ENCODE results near the gene OR2T11. TPM values are rescaled to one million over a fixed set of nuclear protein-coding genes. Genes with fewer than 3 reads are reported as not detected.

OR2T11 gene
- total RNA-seq, 4 donors from 2014 or later, result 0.57 TPM; not detected in 3

DNA sequence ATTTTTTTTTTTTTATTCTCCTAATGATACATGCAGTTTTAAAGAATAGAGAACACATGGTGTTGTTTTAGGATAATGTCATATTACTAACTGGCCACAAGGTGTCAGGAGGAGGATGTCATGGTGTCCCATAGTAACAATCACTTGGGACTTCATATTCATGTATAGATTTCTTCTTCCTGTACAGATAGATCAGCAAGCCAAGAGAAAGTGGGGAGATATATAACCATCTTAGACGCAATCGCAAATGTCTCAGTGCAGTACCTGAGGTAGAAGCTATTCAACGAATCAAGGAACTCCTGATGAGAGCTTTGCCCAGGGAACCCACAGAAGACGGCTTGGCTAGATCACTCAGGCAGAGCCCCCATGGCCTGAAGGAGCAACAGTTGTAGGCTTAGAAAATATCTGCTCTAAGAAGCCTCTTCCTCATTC lies 12.3 kb downstream of the OR2T11 start:
- no peak for DNase-seq (ENCODE audit: low spot score in 2 of 2)
- intact Hi-C loops (cut with DNase I; ENCODE audit: low total_unique reads), result loop anchor here (5.0 kb wide), 1 partner anchor 185 kb away; no protein-coding TSS in a partner anchor
- no peak for TF ChIP-seq POLR2A (IDR thresholded peaks at IDR 0.05)
- TF ChIP-seq, protein P1, sequence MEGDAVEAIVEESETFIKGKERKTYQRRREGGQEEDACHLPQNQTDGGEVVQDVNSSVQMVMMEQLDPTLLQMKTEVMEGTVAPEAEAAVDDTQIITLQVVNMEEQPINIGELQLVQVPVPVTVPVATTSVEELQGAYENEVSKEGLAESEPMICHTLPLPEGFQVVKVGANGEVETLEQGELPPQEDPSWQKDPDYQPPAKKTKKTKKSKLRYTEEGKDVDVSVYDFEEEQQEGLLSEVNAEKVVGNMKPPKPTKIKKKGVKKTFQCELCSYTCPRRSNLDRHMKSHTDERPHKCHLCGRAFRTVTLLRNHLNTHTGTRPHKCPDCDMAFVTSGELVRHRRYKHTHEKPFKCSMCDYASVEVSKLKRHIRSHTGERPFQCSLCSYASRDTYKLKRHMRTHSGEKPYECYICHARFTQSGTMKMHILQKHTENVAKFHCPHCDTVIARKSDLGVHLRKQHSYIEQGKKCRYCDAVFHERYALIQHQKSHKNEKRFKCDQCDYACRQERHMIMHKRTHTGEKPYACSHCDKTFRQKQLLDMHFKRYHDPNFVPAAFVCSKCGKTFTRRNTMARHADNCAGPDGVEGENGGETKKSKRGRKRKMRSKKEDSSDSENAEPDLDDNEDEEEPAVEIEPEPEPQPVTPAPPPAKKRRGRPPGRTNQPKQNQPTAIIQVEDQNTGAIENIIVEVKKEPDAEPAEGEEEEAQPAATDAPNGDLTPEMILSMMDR (IDR thresholded peaks at IDR 0.05), result no peak
- 59 to 67% methylated on average over 4 of the region's 4 CpGs for WGBS, 2 donors
- H3K4me3 ChIP-seq (ENCODE audit: low read depth, poor library complexity, severe bottlenecking), result no peak overlapping the region

DNA sequence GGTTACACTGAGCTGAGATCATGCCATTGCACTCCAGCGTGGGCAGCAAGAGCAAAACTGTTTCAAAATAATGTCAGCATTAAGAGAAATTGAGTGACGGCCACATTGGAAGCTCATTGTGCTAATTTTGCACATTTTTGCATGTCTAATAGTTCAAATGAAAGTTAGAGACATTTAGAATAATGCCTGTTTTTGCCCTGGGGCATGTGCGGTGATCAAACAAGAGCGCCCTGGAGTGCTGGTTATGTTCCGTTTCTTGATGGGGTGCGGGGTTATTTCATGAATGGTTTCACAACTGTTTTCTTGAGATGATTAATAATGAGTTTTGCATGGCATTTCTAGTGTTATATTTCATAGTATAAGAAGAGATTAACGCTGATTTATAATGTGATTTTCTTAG lies 13.1 kb downstream of the OR2T11 start:
- H3K4me3 ChIP-seq (ENCODE audit: low read depth, poor library complexity, severe bottlenecking), result no peak overlapping the region
- WGBS, 2 donors, result 67 to 71% methylated on average over 7 of the region's 7 CpGs
- TF ChIP-seq POLR2A (IDR thresholded peaks at IDR 0.05), result no peak
- TF ChIP-seq, protein P1 (IDR thresholded peaks at IDR 0.05), result no peak
- no peak for DNase-seq (ENCODE audit: low spot score in 2 of 2)
- intact Hi-C loops (cut with DNase I; ENCODE audit: low total_unique reads), result loop anchor here (5.0 kb wide), 1 partner anchor 186 kb away; no protein-coding TSS in a partner anchor

DNA sequence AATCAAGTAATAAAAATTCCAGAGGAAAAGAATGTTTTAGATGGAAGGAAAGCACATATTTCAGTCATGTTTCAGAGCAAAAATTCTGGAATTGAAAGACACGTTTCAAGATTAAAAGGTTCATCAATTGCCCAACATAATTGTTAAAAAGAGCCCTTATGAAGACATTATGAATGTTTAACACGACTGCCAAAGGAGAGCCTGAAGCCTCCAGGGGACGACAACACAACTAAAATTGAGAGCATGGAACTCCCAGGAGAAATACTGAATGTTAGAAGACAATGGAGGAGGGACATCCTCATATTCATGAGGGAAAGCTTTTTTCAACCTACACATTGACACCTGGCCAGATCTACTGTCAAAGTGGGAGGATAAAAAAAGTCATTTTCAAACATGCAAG lies 16.0 kb downstream of the OR2T11 start:
- WGBS, 2 donors, result 3% methylated on average over 3 of the region's 3 CpGs
- no peak overlapping the region for H3K4me3 ChIP-seq (ENCODE audit: low read depth, poor library complexity, severe bottlenecking)
- intact Hi-C loops (cut with DNase I; ENCODE audit: low total_unique reads), result no loop called here
- TF ChIP-seq, protein P1 (IDR thresholded peaks at IDR 0.05), result no peak
- TF ChIP-seq POLR2A (IDR thresholded peaks at IDR 0.05), result no peak
- no peak for DNase-seq (ENCODE audit: low spot score in 2 of 2)

DNA sequence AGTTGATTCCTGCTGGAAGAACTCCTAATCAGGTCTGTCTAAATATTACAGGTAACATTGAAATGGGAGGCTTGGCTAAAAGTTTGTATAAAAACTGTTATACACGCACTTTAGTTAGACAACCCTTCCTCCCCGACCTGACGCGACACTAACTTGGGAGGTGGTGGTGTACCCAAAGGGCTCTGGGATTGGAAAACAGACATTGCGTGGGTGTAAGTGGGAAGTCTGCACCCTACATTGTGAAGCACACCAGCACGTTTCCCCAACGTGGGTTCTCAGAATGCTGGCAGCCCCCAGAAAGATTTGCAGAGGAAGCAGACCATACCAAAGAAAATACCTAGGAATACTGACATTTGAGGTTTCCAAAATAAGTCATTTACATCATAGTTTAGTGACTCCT lies 16.8 kb downstream of the OR2T11 start:
- H3K4me3 ChIP-seq (ENCODE audit: low read depth, poor library complexity, severe bottlenecking), result no peak overlapping the region
- intact Hi-C loops (cut with DNase I; ENCODE audit: low total_unique reads), result no loop called here
- TF ChIP-seq, protein P1 (IDR thresholded peaks at IDR 0.05), result no peak
- TF ChIP-seq POLR2A (IDR thresholded peaks at IDR 0.05), result no peak
- DNase-seq (ENCODE audit: low spot score in 2 of 2), result no peak
- WGBS, 2 donors, result 67 to 70% methylated on average over 7 of the region's 7 CpGs

DNA sequence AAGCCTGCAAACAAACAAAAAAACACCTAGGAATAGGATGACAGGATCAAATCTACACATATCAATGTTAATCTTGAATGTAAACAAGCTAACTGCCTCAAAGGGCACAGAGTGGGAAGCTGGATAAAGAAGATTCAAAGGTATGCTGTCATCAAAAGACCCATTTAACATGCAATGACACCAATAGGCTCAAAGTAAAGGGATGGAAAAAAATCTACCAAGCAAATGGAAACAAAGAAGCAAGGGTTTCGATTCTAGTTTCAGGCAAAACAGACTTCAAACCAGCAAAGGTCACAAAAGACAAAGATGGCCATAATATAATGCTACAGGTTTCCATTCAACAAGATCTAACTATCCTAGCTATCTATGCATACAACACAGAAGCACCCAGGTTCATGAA lies 21.1 kb downstream of the OR2T11 start:
- TF ChIP-seq, protein P1 (IDR thresholded peaks at IDR 0.05), result no peak
- TF ChIP-seq POLR2A (IDR thresholded peaks at IDR 0.05), result no peak
- no peak for DNase-seq (ENCODE audit: low spot score in 2 of 2)
- intact Hi-C loops (cut with DNase I; ENCODE audit: low total_unique reads), result no loop called here
- no peak overlapping the region for H3K4me3 ChIP-seq (ENCODE audit: low read depth, poor library complexity, severe bottlenecking)
- 61 to 73% methylated on average over 1 of the region's 1 CpG for WGBS, 2 donors

DNA sequence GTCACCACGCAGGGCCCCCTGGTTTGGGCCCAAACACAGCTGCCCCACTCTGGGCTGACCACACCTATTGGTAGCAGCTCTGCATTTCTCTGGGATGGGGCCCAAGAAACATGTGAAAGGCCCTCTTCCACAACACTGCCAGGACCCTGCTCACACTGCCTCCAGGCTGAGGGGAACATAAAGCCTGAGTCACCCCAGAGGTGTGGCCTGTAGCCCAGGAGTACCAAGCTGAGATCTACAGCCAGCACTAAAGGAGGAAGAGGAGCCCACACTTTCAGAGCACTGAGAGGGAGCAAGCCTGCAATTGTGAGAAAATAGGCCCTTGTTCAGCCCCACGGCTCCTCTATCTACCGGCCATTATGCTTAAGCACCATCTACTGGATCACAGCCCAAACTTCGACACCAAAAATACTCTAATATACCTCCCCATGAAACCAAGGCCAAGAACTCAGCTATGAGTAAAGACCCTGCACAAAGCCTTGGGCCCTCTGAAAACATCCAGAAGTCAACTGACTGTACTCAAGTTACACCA lies 22.9 kb downstream of the OR2T11 start:
- no peak overlapping the region for H3K4me3 ChIP-seq (ENCODE audit: low read depth, poor library complexity, severe bottlenecking)
- TF ChIP-seq, protein P1 (IDR thresholded peaks at IDR 0.05), result no peak
- no peak for TF ChIP-seq POLR2A (IDR thresholded peaks at IDR 0.05)
- WGBS, 2 donors, result 86 to 87% methylated on average over 4 of the region's 4 CpGs
- intact Hi-C loops (cut with DNase I; ENCODE audit: low total_unique reads), result no loop called here
- no peak for DNase-seq (ENCODE audit: low spot score in 2 of 2)

Data from lower leg skin (tissue), 4 donors.